ENCODE results near the gene UBQLN1.
"Not testable (repeated sequence)": the region's sequence is repeated elsewhere in the genome, so short reads cannot be mapped to it uniquely, and the experiment has no call there.

UBQLN1 gene

GRCh38 chr9:83629433-83630104, 78.2 kb downstream of the UBQLN1 start:
- no peak for DNase-seq

GRCh38 chr9:83628540-83628939, 79.2 kb downstream of the UBQLN1 start:
- no peak for DNase-seq

GRCh38 chr9:83625178-83625577, 82.6 kb downstream of the UBQLN1 start:
- no peak for DNase-seq

- DNase-seq = no peak
These were observed 84.1 kb downstream of the UBQLN1 start for GRCh38 chr9:83623679-83624076.

- DNase-seq = no peak
These were observed 84.6 kb downstream of the UBQLN1 start, which contains the start of gene IDNK for GRCh38 chr9:83622939-83623678. Gene IDNK (plus strand): TSS chr9:83623143. CDS start chr9:83623172, 29 bp downstream.

- DNase-seq = no peak
These were observed 85.3 kb downstream of the UBQLN1 start for GRCh38 chr9:83622433-83622938.

- no peak for DNase-seq
These were observed 86.7 kb downstream of the UBQLN1 start for GRCh38 chr9:83620841-83621636.

- DNase-seq = no peak
These were observed 90.5 kb downstream of the UBQLN1 start for GRCh38 chr9:83617299-83617698.

- DNase-seq = not testable (repeated sequence)
These were observed 94.5 kb downstream of the UBQLN1 start for GRCh38 chr9:83613298-83613697.
